AG04450 (cell line): ENCODE data around the gene PPFIBP1. TPM values are rescaled to one million over a fixed set of nuclear protein-coding genes. Genes with fewer than 3 reads are reported as not detected.

ENCODE experiments used
- CTCF ChIA-PET: fragments of 300-600, 350-600 bp; formaldehyde crosslinking; extraction: SDS; loops from one replicate; lab custom pipeline; 2022; ENCODE audit warnings: antibody characterized with exemption, inconsistent platforms; lab: Charles Lee
- POLR2A ChIA-PET: fragments of 350-600 bp; formaldehyde crosslinking; extraction: SDS; loops from one replicate; lab custom pipeline; 2021; ENCODE audit warnings: antibody characterized with exemption, inconsistent platforms; lab: Yijun Ruan, JAX
- DNase-seq: peaks from one replicate; pipeline ENCODE4 v3.0.0-alpha.2; 2011; ENCODE audit warnings: low read depth, low spot score
- H3K27ac ChIP-seq: one replicate; pipeline ENCODE4 v1.5.1; 2012; ENCODE audit warnings: low read depth, low read length, control low read depth
- H3K27me3 ChIP-seq: one replicate; pipeline ENCODE4 v1.6.0; 2012; ENCODE audit warnings: low read length; ENCODE audit not compliant: control insufficient read depth, insufficient read depth
- H3K4me3 ChIP-seq: 2 replicates; pipeline ENCODE4 v1.5.1; 2011; ENCODE audit warnings: mild to moderate bottlenecking, low read depth, low read length, control low read depth
- H3K9me3 ChIP-seq: 2 replicates; pipeline ENCODE4 v1.5.1; 2012; ENCODE audit warnings: low read length; ENCODE audit not compliant: control insufficient read depth, insufficient read depth
- CTCF ChIP-seq: IDR thresholded peaks from 2 replicates; pipeline ENCODE4 v1.5.1; 2011; ENCODE audit warnings: low read depth, low read length, control low read depth, inconsistent platforms
- polyA plus RNA-seq: library from polyadenylated mRNA; depleted of rRNA; stranded (reverse); fragments of >200 nt; gene quantifications from 2 replicates; pipeline ENCODE4 v1.2.3, GENCODE V29; 2011

The PPFIBP1 gene
- polyA plus RNA-seq, 1 experiment, result 58.3 TPM

DNA sequence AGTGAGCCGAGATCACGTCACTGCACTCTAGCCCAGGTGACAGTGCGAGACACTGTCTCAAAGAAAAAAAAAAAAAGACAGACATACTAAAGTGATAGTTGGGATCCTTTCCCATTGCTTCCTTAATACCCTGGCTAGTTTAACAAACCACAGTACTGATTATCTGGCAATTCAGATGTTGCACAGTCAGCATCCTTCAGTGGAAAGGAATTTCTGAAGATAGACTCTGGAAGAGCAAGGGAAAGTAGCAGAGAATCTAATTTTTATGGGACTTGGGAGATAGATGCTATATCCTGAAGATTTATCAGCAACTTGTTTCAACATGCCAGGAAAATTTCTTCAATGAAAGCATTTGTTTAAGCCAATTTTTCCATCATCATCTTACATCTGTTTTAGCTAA is 6.5 kb upstream of the PPFIBP1 start:
- CTCF ChIA-PET, result no interaction called here
- no peak for DNase-seq

GRCh38 chr12:27517961-27518665 is 5.9 kb upstream of the PPFIBP1 start:
- DNase-seq, result no peak
- TF ChIP-seq CTCF, result no peak
- H3K4me3 ChIP-seq, result no peak overlapping the region
- no peaks in the 10 kb centered on the region for H3K9me3 ChIP-seq
- ChIA-PET POLR2A (no interaction called here), CTCF (no interaction called here)
- no peaks in the 10 kb centered on the region for H3K27me3 ChIP-seq
- H3K27ac ChIP-seq, result no peak overlapping the region

More for the DNA sequence above, 6.5 kb upstream of the PPFIBP1 start:
- no peak overlapping the region for H3K27ac ChIP-seq
- no peak for TF ChIP-seq CTCF
- no peaks in the 10 kb centered on the region for H3K9me3 ChIP-seq
- no peak overlapping the region for H3K4me3 ChIP-seq
- POLR2A ChIA-PET, result no interaction called here
- no peaks in the 10 kb centered on the region for H3K27me3 ChIP-seq

GRCh38 chr12:27521066-27521465 is 2.9 kb upstream of the PPFIBP1 start:
- DNase-seq, result no peak
- ChIA-PET CTCF (no interaction called here), POLR2A (no interaction called here)
- Histone ChIP-seq H3K4me3 (no peak overlapping the region; the same call in 1 of the 2 replicates), H3K9me3 (no peaks in the 10 kb centered on the region), H3K27me3 (no peaks in the 10 kb centered on the region), H3K27ac (peak overlapping the region; percentile 49)
- TF ChIP-seq CTCF, result no peak

DNA sequence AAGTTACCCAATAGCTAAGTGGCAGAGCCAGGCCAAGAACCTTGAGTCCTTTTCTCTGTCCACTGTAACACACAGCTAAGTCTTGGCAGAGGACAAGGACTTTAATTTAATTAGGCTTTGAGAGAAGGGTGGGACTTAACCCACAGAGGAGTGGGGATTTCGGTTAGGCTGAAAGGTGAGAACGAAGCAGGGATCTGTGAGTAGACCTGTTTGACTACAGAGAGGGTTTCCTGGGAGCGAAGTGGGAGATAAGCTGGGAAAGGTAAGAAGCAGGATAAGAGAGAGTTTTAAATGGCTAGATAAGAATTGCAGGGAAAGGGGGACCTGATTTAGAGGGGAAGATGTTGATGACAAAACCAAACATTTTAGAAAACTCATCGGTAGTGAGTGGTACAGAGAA is 2.0 kb upstream of the PPFIBP1 start:
- POLR2A ChIA-PET, result no interaction called here

More for the DNA sequence above, 2.0 kb upstream of the PPFIBP1 start:
- DNase-seq, result no peak
- Histone ChIP-seq H3K9me3 (no peaks in the 10 kb centered on the region), H3K4me3 (no peak overlapping the region), H3K27me3 (no peaks in the 10 kb centered on the region), H3K27ac (no peak overlapping the region)
- TF ChIP-seq CTCF, result no peak
- CTCF ChIA-PET, result no interaction called here
